ENCODE results near the gene BLVRB. TPM values are rescaled to one million over a fixed set of nuclear protein-coding genes. Genes with fewer than 3 reads are reported as not detected.

Gene BLVRB
- total RNA-seq, 1 experiment from 2014 or later, result 246 TPM

DNA sequence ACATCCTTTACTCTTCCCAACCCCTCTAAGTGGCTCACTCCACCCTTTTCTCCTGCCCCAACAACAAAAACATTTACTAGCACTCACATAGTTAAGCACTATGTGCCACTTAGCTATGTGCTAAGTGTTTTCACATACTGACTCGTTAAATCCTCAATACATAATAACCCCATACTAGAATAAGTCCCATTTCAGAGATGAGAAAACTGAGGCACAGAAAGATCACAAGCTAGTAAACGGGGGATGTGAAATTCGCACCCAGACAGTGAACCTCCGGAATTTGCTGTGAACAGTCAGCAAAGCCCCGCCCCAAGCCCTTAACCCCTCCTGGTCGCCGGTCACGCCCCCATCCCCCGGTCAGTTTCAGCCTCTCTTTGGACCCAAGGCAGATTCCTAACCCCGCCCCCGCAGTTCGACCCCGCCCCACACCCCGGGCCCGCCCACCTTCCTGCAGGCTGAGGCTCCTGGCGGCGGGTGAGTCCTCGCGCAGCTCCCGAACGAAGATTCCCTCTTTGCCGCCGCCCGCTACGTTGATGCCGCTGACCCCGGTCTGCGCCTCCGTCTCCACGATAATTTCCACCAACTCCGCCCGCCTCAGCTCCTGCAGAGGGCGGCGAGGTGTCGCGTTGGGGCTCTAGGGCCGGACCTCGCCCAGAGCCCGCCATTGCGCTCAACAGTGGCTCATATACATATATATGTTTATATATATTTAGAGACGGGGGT lies 62.1 kb downstream of the BLVRB start:
- POLR2A ChIA-PET (ENCODE audit: unreplicated experiment), result interaction anchor here (0.8 kb wide), 1 partner anchor 57 kb away, joined by 8 read pairs; no protein-coding TSS in a partner anchor
- no peaks in the 10 kb centered on the region for H4K20me1 ChIP-seq (ENCODE audit: low read length)

DNA sequence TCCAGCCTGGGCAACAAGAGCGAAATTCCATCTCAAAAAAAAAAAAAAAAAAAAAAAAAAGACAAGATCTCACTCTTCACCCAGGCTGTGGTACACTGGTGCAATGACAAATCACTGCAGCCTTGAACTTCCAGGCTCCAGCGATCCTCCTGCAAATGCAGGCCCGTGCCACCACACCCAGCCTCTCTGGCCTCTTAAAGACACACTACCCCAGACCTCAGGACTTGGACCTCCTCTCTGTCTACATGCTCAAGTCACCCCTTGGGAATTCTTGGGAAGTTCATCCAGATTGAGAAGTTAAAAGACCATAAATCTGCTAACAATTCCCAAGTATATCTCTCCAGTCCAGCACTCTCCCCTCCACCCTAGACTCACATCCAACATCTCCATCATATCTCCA lies 65.0 kb downstream of the BLVRB start:
- H2AFZ ChIP-seq (ENCODE audit: low read length), result no peak overlapping the region
- ChIA-PET CTCF (no interaction called here), POLR2A (ENCODE audit: unreplicated experiment) (no interaction called here)
- ATAC-seq (no peak), DNase-seq (no peak)
- H3K27me3 ChIP-seq (ENCODE audit: low read length), result no peaks in the 10 kb centered on the region
- intact Hi-C loops (cut with micrococcal nuclease), result no loop called here
- no peak overlapping the region for H3K27ac ChIP-seq (ENCODE audit: low read length)
- no peak overlapping the region for H3K4me2 ChIP-seq (ENCODE audit: low read length)
- H3F3A ChIP-seq (ENCODE audit: low read length, unreplicated experiment), result no peaks in the 10 kb centered on the region
- no TSS peak for BruUV-seq (replicated peaks)
- peaks cover 4% of the 10 kb centered on the region; the same call in 1 of the 2 replicates for H3K4me1 ChIP-seq (ENCODE audit: insufficient read depth, low read length)
- H3K9me2 ChIP-seq (replicated peaks; ENCODE audit: low read length), result no peaks in the 10 kb centered on the region
- H4K20me1 ChIP-seq (ENCODE audit: low read length), result no peaks in the 10 kb centered on the region
- H3K79me2 ChIP-seq (ENCODE audit: low read length), result no peaks in the 10 kb centered on the region
- no peaks in the 10 kb centered on the region for H3K9me3 ChIP-seq (ENCODE audit: low read length)
- H3K9ac ChIP-seq (ENCODE audit: low read length), result no peak overlapping the region
- H3K4me3 ChIP-seq (ENCODE audit: low read length), result no peak overlapping the region
- TF ChIP-seq EZH2 (IDR thresholded peaks at IDR 0.05; ENCODE audit: low read length, unreplicated experiment), result no peak
- no peak for TF ChIP-seq EZH2phosphoT487 (IDR thresholded peaks at IDR 0.05; ENCODE audit: borderline replicate concordance, low read length)
- TF ChIP-seq, protein P1, sequence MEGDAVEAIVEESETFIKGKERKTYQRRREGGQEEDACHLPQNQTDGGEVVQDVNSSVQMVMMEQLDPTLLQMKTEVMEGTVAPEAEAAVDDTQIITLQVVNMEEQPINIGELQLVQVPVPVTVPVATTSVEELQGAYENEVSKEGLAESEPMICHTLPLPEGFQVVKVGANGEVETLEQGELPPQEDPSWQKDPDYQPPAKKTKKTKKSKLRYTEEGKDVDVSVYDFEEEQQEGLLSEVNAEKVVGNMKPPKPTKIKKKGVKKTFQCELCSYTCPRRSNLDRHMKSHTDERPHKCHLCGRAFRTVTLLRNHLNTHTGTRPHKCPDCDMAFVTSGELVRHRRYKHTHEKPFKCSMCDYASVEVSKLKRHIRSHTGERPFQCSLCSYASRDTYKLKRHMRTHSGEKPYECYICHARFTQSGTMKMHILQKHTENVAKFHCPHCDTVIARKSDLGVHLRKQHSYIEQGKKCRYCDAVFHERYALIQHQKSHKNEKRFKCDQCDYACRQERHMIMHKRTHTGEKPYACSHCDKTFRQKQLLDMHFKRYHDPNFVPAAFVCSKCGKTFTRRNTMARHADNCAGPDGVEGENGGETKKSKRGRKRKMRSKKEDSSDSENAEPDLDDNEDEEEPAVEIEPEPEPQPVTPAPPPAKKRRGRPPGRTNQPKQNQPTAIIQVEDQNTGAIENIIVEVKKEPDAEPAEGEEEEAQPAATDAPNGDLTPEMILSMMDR (conservative IDR thresholded peaks at IDR 0.05; ENCODE audit: low read depth, low read length), result no peak
- no peaks in the 10 kb centered on the region for H3K36me3 ChIP-seq (ENCODE audit: low read depth, low read length)

More for the DNA sequence above, 62.1 kb downstream of the BLVRB start:
- no peaks in the 10 kb centered on the region for H3K27me3 ChIP-seq (ENCODE audit: low read length)
- peak overlapping the region; percentile 55; the same call in 1 of the 2 replicates for H3K9ac ChIP-seq (ENCODE audit: low read length)
- no peak overlapping the region for H3K27ac ChIP-seq (ENCODE audit: low read length)
- TSS peak; percentile 95 for BruUV-seq (replicated peaks)
- peak overlapping the region; percentile 92 for H3K4me2 ChIP-seq (ENCODE audit: low read length)
- H3K36me3 ChIP-seq (ENCODE audit: low read depth, low read length), result no peaks in the 10 kb centered on the region
- H3K4me3 ChIP-seq (ENCODE audit: low read length), result peak overlapping the region; percentile 73
- TF ChIP-seq EZH2 (IDR thresholded peaks at IDR 0.05; ENCODE audit: low read length, unreplicated experiment) (no peak), EZH2phosphoT487 (IDR thresholded peaks at IDR 0.05; ENCODE audit: borderline replicate concordance, low read length) (no peak)
- TF ChIP-seq, protein P1 (conservative IDR thresholded peaks at IDR 0.05; ENCODE audit: low read depth, low read length), result no peak
- H3K9me3 ChIP-seq (ENCODE audit: low read length), result no peaks in the 10 kb centered on the region
- no peaks in the 10 kb centered on the region for H3F3A ChIP-seq (ENCODE audit: low read length, unreplicated experiment)
- CTCF ChIA-PET, result interaction anchor here (0.5 kb wide), 1 partner anchor 17 kb away, joined by 5 read pairs; no protein-coding TSS in a partner anchor
- H3K4me1 ChIP-seq (ENCODE audit: insufficient read depth, low read length), result peaks cover 4% of the 10 kb centered on the region; the same call in 1 of the 2 replicates
- ATAC-seq, result peak; percentile 92
- intact Hi-C loops (cut with micrococcal nuclease), result no loop called here
- no peaks in the 10 kb centered on the region for H3K9me2 ChIP-seq (replicated peaks; ENCODE audit: low read length)
- H2AFZ ChIP-seq (ENCODE audit: low read length), result peak overlapping the region; percentile 99
- no peaks in the 10 kb centered on the region for H3K79me2 ChIP-seq (ENCODE audit: low read length)
- peak; percentile 76 for DNase-seq

Data from PC-3 (cell line).